ENCODE measurements around the gene NPAS3. TPM values are rescaled to one million over a fixed set of nuclear protein-coding genes. Genes with fewer than 3 reads are reported as not detected.

NPAS3 gene
- total and polyA plus RNA-seq, 2 of the 13 experiments (the other 11 are each of a cell fraction or from before 2014, with no cell fraction given): not detected

DNA sequence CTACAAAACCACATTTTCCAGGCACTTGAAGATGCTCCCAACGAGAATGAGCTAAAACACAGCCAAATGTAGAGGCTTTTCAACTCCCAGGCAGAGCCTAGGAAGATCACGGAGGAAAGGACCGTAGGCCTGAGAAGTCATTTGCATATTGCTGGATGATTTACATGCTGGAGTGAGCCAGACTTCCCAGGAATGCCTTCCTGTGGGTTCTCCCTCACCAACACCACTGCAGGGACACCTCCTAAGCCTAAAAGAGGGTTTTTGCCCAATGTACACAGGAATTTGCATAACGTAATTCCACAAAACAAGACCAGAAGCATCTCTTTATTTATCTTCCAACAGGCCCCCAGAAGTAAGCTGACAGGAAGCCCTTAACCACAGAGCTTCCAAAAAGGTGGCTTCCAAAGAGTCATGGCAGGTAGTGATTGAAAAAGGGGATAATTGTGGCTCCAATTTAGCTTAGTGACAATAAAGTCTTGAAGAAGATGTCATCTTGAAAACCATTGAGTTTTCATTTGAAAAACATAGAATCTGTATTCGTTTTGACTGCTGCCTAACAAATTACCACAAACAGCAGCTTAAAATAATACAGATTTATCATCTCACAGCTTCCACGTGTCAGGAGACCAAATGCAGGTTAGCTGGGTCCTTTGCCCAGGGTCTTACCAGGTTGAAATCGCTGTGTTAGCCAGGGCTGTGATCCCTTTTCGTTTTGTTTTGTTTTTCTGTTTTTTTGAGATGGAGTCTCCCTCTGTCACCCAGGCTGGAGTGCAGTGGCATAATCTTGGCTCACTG, 896.0 kb downstream of the NPAS3 start:
- POLR2A ChIA-PET: no interaction called here
- in situ Hi-C loops (cut with HindIII; ENCODE audit: extremely low pct_ligation_motif_present, low pct_unique_long_range_greater_than_20kb): loop anchor here (5.0 kb wide), 3 partner anchors 268 to 468 kb away; no protein-coding TSS in a partner anchor
- peak; percentile 22; the same call in 2 of the 3 replicates for ATAC-seq

DNA sequence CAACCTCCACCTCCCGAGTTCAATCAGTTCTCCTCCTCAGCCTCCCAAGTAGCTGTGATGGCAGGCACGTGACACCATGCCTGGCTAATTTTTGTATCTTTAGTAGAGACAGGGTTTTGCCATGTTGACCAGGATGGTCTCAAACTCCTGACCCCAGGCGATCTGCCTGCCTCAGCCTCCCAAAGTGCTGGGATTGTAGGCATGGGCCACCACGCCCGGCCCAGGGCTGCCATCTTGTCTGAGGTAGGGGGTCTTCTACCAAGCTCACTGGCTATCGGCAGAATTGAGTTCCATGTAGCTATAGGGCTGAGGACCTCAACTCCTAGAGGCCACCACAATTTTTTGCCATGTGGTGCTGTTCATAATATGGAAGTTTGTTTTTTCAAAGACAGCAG, 896.6 kb downstream of the NPAS3 start:
- Histone ChIP-seq H3K4me1 (ENCODE audit: insufficient read depth, low read length) (no peaks in the 10 kb centered on the region), H3K27me3 (ENCODE audit: control insufficient read depth in 1 of 2, insufficient read depth in 2 of 2, low read length in 2 of 2) (no peaks in the 10 kb centered on the region; a peak in 1 of 5 replicates), H3K9ac (ENCODE audit: insufficient read depth, low read depth, low read length) (no peak overlapping the region), H3K4me3 (replicated peaks in 1 of 3; ENCODE audit: insufficient read depth in 1 of 3, low read depth in 2 of 3, low read length in 3 of 3) (no peak overlapping the region), H3K4me2 (ENCODE audit: low read depth, low read length) (no peak overlapping the region), H3K9me3 (ENCODE audit: low read length) (no peaks in the 10 kb centered on the region), H3K27ac (ENCODE audit: extremely low read length, insufficient read depth, low read length) (no peak overlapping the region), H4K20me1 (ENCODE audit: insufficient read depth, low read length) (no peaks in the 10 kb centered on the region), H3K36me3 (replicated peaks in 1 of 2; ENCODE audit: control insufficient read depth in 1 of 2, insufficient read depth in 2 of 2, low read length in 2 of 2) (no peaks in the 10 kb centered on the region), H2AFZ (ENCODE audit: low read length) (no peak overlapping the region), H3K79me2 (ENCODE audit: insufficient read depth, low read length) (no peaks in the 10 kb centered on the region)
- ChIA-PET CTCF (ENCODE audit: low intra/inter-chr PET ratio, low total read pairs) (no interaction called here), POLR2A (no interaction called here)
- intact Hi-C loops (cut with micrococcal nuclease; ENCODE audit: unreplicated experiment) (loop anchor here (10.0 kb wide), 1 partner anchor 660 kb away; no protein-coding TSS in a partner anchor), in situ Hi-C loops (cut with HindIII; ENCODE audit: extremely low pct_ligation_motif_present, low pct_unique_long_range_greater_than_20kb) (loop anchor here (5.0 kb wide), 3 partner anchors 267 to 467 kb away; no protein-coding TSS in a partner anchor)
- BruUV-seq (replicated peaks): no TSS peak
- ATAC-seq (no peak), DNase-seq (ENCODE audit: low spot score) (no peak), FAIRE-seq (no peak)
- TF ChIP-seq ZNF83 (CRISPR knock-in tag; IDR thresholded peaks at IDR 0.05; ENCODE audit: borderline replicate concordance) (no peak), RAD51 (IDR thresholded peaks at IDR 0.05; ENCODE audit: borderline replicate concordance) (peak; percentile 5; the same call in 1 of the 2 replicates), CCDC6 (CRISPR knock-in tag; IDR thresholded peaks at IDR 0.05) (no peak), ZNF383 (CRISPR knock-in tag; IDR thresholded peaks at IDR 0.05; ENCODE audit: borderline replicate concordance) (no peak)
- WGBS (ENCODE audit: low lambda C conversion rate): 27% methylated on average over 6 of the region's 6 CpGs

More for the DNA sequence above, 896.0 kb downstream of the NPAS3 start:
- WGBS (ENCODE audit: low lambda C conversion rate): 19% methylated on average over 8 of the region's 8 CpGs
- Histone ChIP-seq H3K9me3 (ENCODE audit: low read length) (no peaks in the 10 kb centered on the region), H2AFZ (ENCODE audit: low read length) (no peak overlapping the region), H3K4me2 (ENCODE audit: low read depth, low read length) (no peak overlapping the region), H3K36me3 (replicated peaks in 1 of 2; ENCODE audit: control insufficient read depth in 1 of 2, insufficient read depth in 2 of 2, low read length in 2 of 2) (no peaks in the 10 kb centered on the region), H3K4me3 (replicated peaks in 1 of 3; ENCODE audit: insufficient read depth in 1 of 3, low read depth in 2 of 3, low read length in 3 of 3) (no peak overlapping the region), H3K4me1 (ENCODE audit: insufficient read depth, low read length) (no peaks in the 10 kb centered on the region), H3K9ac (ENCODE audit: insufficient read depth, low read depth, low read length) (no peak overlapping the region), H3K27me3 (ENCODE audit: control insufficient read depth in 1 of 2, insufficient read depth in 2 of 2, low read length in 2 of 2) (no peaks in the 10 kb centered on the region; a peak in 1 of 5 replicates), H3K79me2 (ENCODE audit: insufficient read depth, low read length) (no peaks in the 10 kb centered on the region), H3K27ac (ENCODE audit: extremely low read length, insufficient read depth, low read length) (no peak overlapping the region), H4K20me1 (ENCODE audit: insufficient read depth, low read length) (no peaks in the 10 kb centered on the region)
- no TSS peak for BruUV-seq (replicated peaks)
- no peak for FAIRE-seq
- intact Hi-C loops (cut with micrococcal nuclease; ENCODE audit: unreplicated experiment): loop anchor here (10.0 kb wide), 1 partner anchor 660 kb away; no protein-coding TSS in a partner anchor
- CTCF ChIA-PET (ENCODE audit: low intra/inter-chr PET ratio, low total read pairs): no interaction called here
- no peak for DNase-seq (ENCODE audit: low spot score)
- TF ChIP-seq, protein P1, sequence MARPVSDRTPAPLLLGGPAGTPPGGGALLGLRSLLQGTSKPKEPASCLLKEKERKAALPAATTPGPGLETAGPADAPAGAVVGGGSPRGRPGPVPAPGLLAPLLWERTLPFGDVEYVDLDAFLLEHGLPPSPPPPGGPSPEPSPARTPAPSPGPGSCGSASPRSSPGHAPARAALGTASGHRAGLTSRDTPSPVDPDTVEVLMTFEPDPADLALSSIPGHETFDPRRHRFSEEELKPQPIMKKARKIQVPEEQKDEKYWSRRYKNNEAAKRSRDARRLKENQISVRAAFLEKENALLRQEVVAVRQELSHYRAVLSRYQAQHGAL (CRISPR knock-in tag; IDR thresholded peaks at IDR 0.05; ENCODE audit: not compliant biosample characterization): no peak
- TF ChIP-seq NR1H2 (CRISPR knock-in tag; IDR thresholded peaks at IDR 0.05; ENCODE audit: borderline replicate concordance, low read depth): no peak

All from HepG2 (cell line).